Islet precursor cell (in vitro differentiated cells): ENCODE data around the gene CERS4.
"Not testable (repeated sequence)": the region's sequence is repeated elsewhere in the genome, so short reads cannot be mapped to it uniquely, and the experiment has no call there.

Source experiments
- DNase-seq: peaks from one replicate; pipeline ENCODE4 v3.0.0-alpha.2; 2018

Gene CERS4, protein sequence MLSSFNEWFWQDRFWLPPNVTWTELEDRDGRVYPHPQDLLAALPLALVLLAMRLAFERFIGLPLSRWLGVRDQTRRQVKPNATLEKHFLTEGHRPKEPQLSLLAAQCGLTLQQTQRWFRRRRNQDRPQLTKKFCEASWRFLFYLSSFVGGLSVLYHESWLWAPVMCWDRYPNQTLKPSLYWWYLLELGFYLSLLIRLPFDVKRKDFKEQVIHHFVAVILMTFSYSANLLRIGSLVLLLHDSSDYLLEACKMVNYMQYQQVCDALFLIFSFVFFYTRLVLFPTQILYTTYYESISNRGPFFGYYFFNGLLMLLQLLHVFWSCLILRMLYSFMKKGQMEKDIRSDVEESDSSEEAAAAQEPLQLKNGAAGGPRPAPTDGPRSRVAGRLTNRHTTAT

DNA sequence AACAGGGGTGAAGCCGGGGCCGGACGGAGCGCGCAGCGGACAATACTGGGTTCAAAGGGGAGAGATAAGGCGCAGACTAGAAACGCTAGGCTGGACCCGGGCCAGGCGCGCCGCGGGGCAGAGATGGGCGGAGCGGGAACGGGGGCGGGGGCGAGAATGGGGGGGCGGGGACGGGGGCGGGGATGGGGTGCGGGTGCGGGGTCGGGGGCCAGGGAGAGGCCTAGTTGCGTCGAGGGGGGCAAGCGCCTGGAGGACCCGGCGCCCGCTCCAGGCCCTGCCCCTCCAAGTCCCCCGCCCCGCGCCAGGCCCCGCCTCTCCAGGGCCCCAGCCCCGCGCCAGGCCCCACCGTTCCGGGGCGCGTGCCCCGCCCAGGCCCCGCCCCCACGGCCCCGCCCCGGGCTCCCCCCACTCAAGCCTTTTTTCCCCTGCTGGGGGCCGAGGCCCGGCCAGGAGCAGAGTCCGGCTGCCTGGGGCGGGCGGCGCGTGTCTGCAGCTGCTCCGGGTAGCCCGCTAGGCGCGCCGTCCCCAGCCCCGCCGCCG is at the start of gene CERS4:
Gene CERS4 (plus strand): TSS at position 449 of the 540 bp plus-strand sequence. CDS start 41,707 bp downstream, outside the sequence.
- peak; percentile 94 for DNase-seq

- no peak for DNase-seq
These were observed 48.0 kb upstream of the CERS4 start for GRCh38 chr19:8161135-8161646.

DNA sequence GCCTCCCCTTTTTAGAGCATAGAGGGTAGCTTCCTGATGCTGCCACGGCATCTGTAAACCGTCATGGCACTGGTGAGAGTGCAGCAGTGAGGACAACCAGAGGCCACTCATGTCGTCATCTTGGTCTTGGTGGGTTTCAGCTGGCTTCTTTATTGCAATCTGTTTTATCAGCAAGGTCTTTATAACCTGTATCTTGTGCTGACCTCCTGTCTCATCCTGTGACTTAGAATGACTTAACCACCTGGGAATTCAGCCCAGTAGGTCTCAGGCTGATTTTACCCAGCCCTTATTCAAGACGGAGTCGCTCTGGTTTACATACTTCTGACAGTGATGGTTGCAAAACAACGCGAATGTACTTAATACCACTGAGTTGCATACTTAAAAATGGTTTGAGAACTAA is 45.4 kb upstream of the CERS4 start:
- DNase-seq, result no peak

- no peak for DNase-seq
These were observed 41.2 kb upstream of the CERS4 start for GRCh38 chr19:8167985-8168384.

DNA sequence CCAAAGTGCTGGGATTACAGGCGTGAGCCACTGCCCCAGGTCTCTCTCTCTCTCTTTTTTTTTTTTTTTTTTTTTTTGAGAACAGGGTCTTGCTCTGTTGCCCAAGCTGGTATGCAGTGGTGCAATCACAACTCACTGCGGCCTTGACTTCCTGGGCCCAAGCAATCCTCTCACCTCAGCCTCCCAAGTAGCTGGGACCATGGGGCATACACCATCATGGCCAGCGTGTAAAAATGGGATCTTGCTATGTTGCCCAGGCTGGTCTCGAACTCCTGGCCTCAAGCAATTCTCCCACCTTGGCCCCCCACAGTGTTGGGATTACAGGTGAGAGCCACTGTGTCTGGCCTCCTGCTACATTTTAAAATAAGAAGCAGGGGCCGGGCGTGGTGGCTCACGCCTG is 40.6 kb upstream of the CERS4 start:
- DNase-seq, result no peak

DNA sequence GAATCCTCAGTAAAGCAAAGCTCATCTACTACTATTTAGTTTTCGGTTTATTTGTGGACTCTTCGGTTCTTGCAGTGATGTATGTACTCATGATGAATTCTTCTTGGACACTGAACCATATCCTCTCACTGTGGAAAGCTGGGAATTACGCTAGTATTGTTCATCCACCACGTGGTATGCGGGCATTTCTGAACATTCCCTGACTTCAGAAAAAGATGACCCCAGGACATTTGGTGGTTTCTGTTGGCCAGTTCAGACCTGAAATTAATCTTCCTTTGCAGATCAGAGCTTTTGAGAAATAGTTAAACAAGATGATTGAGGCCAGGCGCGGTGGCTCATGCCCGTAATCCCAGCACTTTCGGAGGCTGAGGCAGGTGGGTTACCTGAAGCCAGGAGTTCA is 34.5 kb upstream of the CERS4 start:
- DNase-seq, result no peak

DNA sequence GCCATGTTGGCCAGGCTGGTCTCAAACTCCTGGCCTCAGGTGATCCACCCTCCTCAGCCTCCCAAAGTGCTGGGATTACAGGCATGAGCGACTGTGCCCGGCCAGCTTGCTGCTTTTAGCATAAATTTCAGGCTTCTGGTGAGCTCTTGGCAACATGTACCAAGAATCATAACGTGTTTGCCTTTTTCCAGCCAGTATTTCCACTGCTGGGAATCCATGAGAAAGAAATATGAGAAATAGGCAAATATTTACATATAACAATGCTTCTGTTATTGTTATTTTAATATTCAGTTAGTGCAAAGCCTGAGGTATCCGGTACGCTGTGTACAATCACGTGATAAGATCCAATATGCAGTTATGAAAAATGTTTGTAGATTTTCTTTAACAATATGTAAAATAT is 29.2 kb upstream of the CERS4 start:
- no peak for DNase-seq

DNA sequence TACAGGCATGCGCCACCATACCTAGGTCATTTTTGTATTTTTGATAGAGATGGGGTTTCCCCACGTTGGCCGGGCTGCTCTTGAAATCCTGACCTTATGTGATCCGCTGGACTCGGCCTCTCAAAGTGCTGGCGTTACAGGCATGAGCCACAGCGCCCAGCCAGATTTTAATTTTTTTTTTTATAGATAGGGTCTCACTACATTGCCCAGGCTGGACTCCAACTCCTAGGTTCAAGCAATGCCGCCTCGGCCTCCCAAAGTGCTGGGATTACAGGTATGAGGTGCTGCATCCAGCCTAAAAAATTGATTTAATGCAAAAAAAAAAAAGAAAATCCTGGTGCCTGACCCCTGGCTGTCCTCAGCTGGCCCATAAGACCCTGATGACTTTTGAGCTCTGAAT is 24.9 kb upstream of the CERS4 start:
- no peak for DNase-seq

GRCh38 chr19:8185343-8186068 is 23.7 kb upstream of the CERS4 start:
- DNase-seq, result no peak

DNA sequence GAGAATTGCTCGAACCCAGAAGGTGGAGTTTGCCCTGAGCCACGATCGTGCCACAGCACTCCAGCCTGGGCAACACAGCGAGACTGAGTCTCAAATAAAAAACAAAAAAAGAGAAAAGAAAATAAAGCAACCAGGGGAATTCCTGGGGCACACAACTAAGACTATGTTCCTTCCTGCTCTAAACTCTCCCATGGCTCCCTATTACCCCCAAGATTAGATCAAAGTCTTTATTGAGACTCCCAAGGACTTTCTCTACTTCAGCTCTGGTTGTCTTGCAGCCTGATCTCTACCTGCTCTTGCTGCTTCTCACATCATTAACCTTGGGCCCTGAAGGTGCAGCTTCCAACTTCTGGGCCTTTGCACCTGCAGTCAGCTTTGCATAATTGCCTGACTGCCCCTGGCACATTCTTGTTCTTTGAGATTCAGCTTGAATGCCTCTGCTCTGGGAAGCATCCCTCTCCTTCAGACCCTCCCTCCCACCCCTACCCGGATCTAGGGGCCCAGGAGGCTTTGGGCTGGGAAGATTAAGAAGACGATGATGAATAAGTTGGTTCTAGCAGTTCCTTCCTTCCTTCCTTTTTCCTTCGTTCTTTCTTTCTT is 16.8 kb upstream of the CERS4 start:
- DNase-seq, result peak; percentile 69

- DNase-seq, result no peak
These were observed 14.5 kb upstream of the CERS4 start for GRCh38 chr19:8194528-8195267.

- no peak for DNase-seq
These were observed 12.8 kb upstream of the CERS4 start for GRCh38 chr19:8196271-8196927.

GRCh38 chr19:8203288-8204120 is 5.7 kb upstream of the CERS4 start:
- peak; percentile 77 for DNase-seq

- no peak for DNase-seq
These were observed 4.2 kb upstream of the CERS4 start for GRCh38 chr19:8204961-8205360.

- no peak for DNase-seq
These were observed 2.8 kb upstream of the CERS4 start for GRCh38 chr19:8206147-8207087.

DNA sequence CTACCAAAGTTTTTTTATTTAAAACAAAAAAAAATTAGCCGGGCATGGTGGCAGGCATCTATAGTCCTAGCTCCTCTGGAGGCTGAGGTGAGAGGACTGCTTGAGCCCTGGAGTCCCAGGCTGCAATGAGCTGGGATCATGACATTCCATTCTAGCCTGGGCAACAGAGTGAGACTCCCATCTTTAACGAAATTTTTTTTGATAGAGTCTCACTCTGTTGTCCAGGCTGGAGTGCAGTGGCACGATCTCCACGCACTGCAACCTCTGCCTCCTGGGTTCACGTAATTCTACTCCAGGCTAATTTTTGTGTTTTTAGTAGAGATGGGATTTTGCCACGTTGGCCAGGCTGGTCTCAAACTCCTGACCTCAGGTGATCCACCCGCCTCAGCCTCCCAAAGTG is 1.8 kb upstream of the CERS4 start:
- DNase-seq, result not testable (repeated sequence)

DNA sequence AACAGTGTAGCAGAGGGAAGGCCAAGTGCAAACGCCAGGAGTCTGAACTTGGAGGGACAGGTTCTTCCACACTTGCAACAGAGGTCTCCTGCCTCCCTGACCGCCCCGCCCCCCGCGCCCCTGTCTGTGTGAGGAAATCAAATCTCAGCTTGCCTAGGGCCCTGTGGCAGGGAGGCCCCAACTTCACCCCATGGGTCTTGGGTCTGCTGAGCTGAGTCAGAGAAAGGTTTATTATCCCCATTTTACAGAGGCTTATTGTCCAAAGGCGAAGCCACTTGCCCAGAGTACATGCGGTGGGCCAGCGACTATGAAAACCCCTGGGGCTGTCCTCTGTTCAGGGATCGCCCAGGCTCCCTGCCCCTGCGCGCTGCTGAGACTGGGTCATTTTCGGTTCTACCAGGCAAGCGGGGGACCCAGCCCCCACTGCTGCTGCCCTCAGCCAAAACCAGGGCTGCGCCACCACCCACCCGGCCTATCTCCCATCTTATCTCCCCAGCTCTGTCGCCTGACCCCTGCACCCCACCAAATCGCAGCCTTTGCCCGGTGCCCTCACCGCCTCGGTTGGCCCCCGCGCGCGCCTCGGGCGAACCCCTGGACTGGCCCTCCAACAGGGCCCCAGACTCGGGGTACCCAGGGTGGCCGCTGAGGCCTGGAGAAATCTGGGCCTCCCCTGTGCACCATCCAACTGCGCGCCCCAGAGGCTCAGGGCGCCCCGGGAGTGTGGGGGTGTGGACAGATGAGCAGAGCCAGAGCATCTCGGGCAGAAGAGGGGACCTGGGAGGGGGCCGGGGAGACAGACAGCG is 850 bp upstream of the CERS4 start:
- peak; percentile 82 for DNase-seq

DNA sequence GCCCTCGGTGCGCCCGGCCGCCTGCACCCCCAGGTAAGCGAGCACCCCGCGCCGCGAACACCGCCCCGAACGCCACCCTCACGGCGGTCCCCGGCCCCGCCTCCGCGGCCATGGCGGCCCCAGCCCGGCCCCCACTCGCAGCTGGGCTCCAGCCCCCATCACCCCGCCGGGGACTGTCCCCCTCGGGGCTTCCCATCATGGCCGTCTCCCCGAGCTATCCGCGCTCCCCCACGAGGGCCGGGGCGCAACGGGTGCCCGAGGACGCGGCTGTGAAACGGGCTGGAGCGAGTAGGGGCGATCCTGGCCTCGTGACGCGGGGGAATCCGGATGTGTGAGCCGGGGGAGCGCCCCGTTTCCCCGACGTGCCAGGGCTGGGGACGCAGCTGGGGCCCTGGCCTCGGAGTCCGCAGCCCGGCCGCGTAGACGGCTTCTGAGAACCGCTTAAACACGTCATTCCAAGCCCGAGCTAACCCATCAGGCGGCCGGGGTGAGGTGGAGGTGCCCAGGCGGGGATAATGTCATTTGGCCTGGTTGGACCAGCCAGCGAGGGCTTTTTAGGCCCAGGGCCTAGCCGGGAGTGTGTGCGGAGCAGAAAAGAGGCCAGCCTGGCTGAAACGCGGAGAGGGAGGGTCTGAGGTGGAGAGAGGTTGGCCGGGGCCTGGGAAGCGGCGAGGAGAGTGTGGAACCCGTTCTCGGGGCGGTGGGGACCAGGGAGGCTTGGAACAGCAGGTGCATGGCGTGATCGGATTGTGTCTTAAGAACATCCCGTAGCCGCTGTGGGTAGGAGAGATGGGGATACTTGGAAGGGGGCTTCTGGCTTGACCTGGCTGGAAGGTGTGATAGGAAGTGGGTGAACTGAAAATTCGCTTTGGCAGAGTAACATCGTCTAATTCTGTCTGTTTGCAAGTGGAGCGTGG is 550 bp downstream of the CERS4 start:
- DNase-seq, result peak; percentile 81
